Natural killer cell (primary cell): ENCODE measurements around the gene MBD5. TPM values are rescaled to one million over a fixed set of nuclear protein-coding genes. Genes with fewer than 3 reads are reported as not detected.

Source experiments
- ATAC-seq, 3 donors: fragments of 150-1000 bp in 2 of 3; fragments of 200-7000 bp in 1 of 3; cut with Tn5 transposase; 1 replicate in 1 of 3; 2 replicates in 2 of 3; pipeline ENCODE4 v1.10.0; 2021; ENCODE audit warnings: mild to moderate bottlenecking in 2 of 3, moderate library complexity in 2 of 3
- DNase-seq, 2 donors: peaks; one replicate each; pipeline versions ENCODE4 v3.0.0 to v3.0.0-alpha.2; 2013 to 2021; ENCODE audit warnings: mixed read lengths in 1 of 2
- H3K27ac ChIP-seq: one replicate; pipeline ENCODE4 v1.5.1; 2013; ENCODE audit warnings: mild to moderate bottlenecking, low read length
- H3K27me3 ChIP-seq: one replicate; pipeline ENCODE4 v1.6.1; 2013; ENCODE audit warnings: low read length; ENCODE audit not compliant: control insufficient read depth, insufficient read depth
- H3K36me3 ChIP-seq: one replicate; pipeline ENCODE4 v1.6.1; 2013; ENCODE audit warnings: low read length; ENCODE audit not compliant: control insufficient read depth, insufficient read depth
- H3K4me1 ChIP-seq: one replicate; pipeline ENCODE4 v1.6.1; 2013; ENCODE audit warnings: low read length; ENCODE audit not compliant: control insufficient read depth, insufficient read depth
- H3K4me3 ChIP-seq: one replicate; pipeline ENCODE4 v1.5.1; 2013; ENCODE audit warnings: low read length
- H3K9me3 ChIP-seq: one replicate; pipeline ENCODE4 v1.6.1; 2013; ENCODE audit warnings: low read length; ENCODE audit not compliant: control insufficient read depth, insufficient read depth
- H3K27ac Mint-ChIP-seq, 2 donors: one replicate each; pipeline ENCODE4 v1.8.0; 2022; ENCODE audit warnings: mild to moderate bottlenecking in 2 of 2, mixed read lengths in 2 of 2, moderate library complexity in 1 of 2
- H3K27me3 Mint-ChIP-seq, 2 donors: one replicate each; pipeline ENCODE4 v1.8.0; 2022; ENCODE audit warnings: low read depth in 2 of 2, mixed read lengths in 2 of 2
- H3K36me3 Mint-ChIP-seq: one replicate; pipeline ENCODE4 v1.8.0; 2022; ENCODE audit warnings: mixed read lengths
- H3K4me1 Mint-ChIP-seq, 2 donors: one replicate each; pipeline ENCODE4 v1.8.0; 2022; ENCODE audit warnings: mixed read lengths in 2 of 2
- H3K4me3 Mint-ChIP-seq: one replicate; pipeline ENCODE4 v1.8.0; 2022; ENCODE audit warnings: mild to moderate bottlenecking, moderate library complexity, mixed read lengths
- H3K9me3 Mint-ChIP-seq, 2 donors: one replicate each; pipeline ENCODE4 v1.8.0; 2022; ENCODE audit warnings: mixed read lengths in 2 of 2
- WGBS: methylation state at CpG from one replicate; pipeline ENCODE4 v1.1.7; 2013; ENCODE audit warnings: missing lambda C conversion rate; ENCODE audit not compliant: insufficient coverage; 5-methylcytosine and 5-hydroxymethylcytosine counted together
- intact Hi-C: fragments of 100-400 bp; cut with micrococcal nuclease; formaldehyde crosslinking; loops from one replicate; pipeline ENCODE4 v1.14.2; 2022
- total RNA-seq, 4 donors: library from RNA; stranded (reverse); fragments of 120-200 nt in 1 of 4; gene quantifications; one replicate each; pipeline versions ENCODE4 v1.2.3 to v1.2.4, GENCODE V29; 2013 to 2022
- TF ChIP-seq, protein P1 (sequence below): fragments of 200-600 bp; IDR thresholded peaks from one replicate; pipeline ENCODE4 v1.8.0; 2022; ENCODE audit warnings: antibody characterized with exemption

The MBD5 gene
- total RNA-seq, 3 donors from 2014 or later (not counting 1 experiment from before 2014, with no cell fraction given) = 83.8 to 96.3 (median 89.7) TPM

DNA sequence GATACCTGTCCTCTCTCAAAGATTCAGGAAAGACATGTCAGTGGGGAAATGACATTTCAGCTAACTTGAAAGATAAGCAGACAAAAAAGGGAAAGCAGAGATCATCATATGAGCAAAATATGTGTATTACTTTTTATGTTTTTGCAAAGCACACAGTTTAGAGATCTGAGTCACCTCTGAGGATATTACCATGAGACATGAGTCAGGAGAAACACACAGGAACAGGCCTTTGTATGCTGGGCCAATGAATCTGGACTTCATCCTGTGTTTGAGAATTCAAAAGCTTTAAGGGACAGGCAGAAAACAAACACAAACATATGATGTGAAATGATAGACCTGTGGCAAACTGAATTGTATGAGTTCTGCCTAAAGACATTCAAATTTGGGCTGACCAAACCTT lies 317.6 kb downstream of the MBD5 start:
- Histone ChIP-seq H3K27me3 (no peaks in the 10 kb centered on the region), H3K36me3 (no peaks in the 10 kb centered on the region), H3K27ac (no peak overlapping the region), H3K9me3 (no peaks in the 10 kb centered on the region), H3K4me1 (no peaks in the 10 kb centered on the region), H3K4me3 (no peak overlapping the region)
- intact Hi-C loops = no loop called here
- DNase-seq (no peak), ATAC-seq (no peak)
- TF ChIP-seq, protein P1, sequence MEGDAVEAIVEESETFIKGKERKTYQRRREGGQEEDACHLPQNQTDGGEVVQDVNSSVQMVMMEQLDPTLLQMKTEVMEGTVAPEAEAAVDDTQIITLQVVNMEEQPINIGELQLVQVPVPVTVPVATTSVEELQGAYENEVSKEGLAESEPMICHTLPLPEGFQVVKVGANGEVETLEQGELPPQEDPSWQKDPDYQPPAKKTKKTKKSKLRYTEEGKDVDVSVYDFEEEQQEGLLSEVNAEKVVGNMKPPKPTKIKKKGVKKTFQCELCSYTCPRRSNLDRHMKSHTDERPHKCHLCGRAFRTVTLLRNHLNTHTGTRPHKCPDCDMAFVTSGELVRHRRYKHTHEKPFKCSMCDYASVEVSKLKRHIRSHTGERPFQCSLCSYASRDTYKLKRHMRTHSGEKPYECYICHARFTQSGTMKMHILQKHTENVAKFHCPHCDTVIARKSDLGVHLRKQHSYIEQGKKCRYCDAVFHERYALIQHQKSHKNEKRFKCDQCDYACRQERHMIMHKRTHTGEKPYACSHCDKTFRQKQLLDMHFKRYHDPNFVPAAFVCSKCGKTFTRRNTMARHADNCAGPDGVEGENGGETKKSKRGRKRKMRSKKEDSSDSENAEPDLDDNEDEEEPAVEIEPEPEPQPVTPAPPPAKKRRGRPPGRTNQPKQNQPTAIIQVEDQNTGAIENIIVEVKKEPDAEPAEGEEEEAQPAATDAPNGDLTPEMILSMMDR = no peak
- Mint-ChIP-seq H3K9me3 (peaks cover 2% of the 10 kb centered on the region in 2 donors), H3K4me3 (no peak overlapping the region), H3K27ac (no peak overlapping the region), H3K27me3 (no peaks in the 10 kb centered on the region), H3K4me1 (no peaks in the 10 kb centered on the region), H3K36me3 (peaks cover 18% of the 10 kb centered on the region)

DNA sequence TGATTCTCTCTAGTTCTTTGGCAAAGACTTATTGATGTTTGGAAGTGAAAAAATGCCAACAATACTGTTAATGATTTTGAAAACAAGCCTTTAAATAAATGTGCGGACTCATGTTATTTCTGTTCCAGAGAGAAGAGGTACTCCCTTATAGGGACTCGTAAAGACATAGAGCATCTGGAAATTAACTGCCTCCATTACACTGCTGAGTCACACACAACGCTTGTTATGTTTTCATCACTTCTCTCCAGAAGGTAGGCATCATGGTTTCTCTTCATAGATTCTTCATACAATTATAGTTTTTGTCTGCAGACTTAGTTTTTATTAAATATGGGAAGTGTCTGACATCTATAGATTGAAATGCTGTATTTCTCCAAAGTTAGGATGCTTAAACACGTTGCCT lies 321.2 kb downstream of the MBD5 start:
- 97% methylated on average over 3 of the region's 4 CpGs for WGBS
- ATAC-seq (no peak), DNase-seq (no peak)
- Histone ChIP-seq H3K4me1 (no peaks in the 10 kb centered on the region), H3K36me3 (no peaks in the 10 kb centered on the region), H3K9me3 (no peaks in the 10 kb centered on the region), H3K27me3 (no peaks in the 10 kb centered on the region), H3K27ac (no peak overlapping the region), H3K4me3 (no peak overlapping the region)
- H3K36me3 Mint-ChIP-seq = peaks cover 21% of the 10 kb centered on the region
- peaks cover 2 to 5% of the 10 kb centered on the region in 2 donors for H3K9me3 Mint-ChIP-seq
- intact Hi-C loops = no loop called here
- no peaks in the 10 kb centered on the region for H3K27me3 Mint-ChIP-seq
- H3K4me1 Mint-ChIP-seq = peaks cover 0 to 5% of the 10 kb centered on the region in 2 donors
- no peak overlapping the region for H3K27ac Mint-ChIP-seq
- no peak overlapping the region for H3K4me3 Mint-ChIP-seq
- TF ChIP-seq, protein P1 = no peak

DNA sequence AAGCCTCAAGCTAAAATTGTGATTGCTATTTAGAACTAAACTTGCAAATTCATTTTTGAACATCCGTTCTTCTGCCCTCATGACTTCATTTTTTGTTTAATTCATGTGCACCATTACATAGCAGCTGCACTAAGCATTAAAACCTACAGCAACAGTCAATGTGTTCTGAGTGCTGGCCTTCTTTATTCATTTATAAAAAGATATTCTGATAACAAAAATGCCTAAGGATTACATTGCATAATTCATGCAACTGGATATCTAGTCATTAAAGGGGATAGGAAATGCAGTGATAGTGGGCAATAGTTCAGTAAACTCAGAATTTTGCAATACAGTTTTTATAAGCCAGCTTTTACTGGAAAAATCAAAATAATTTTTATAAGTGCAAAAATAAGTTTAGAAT lies 329.3 kb downstream of the MBD5 start:
- no peaks in the 10 kb centered on the region for H3K27me3 Mint-ChIP-seq
- H3K4me3 Mint-ChIP-seq = no peak overlapping the region
- H3K27ac Mint-ChIP-seq = no peak overlapping the region
- no peak for ATAC-seq
- intact Hi-C loops = no loop called here
- peaks cover 2% of the 10 kb centered on the region in 2 donors for H3K9me3 Mint-ChIP-seq
- DNase-seq = no peak
- H3K27ac ChIP-seq = no peak overlapping the region
- TF ChIP-seq, protein P1 = no peak
- no peak overlapping the region for H3K4me3 ChIP-seq
- H3K36me3 ChIP-seq = no peaks in the 10 kb centered on the region
- no peaks in the 10 kb centered on the region for H3K27me3 ChIP-seq
- peaks cover 15 to 20% of the 10 kb centered on the region in 2 donors for H3K4me1 Mint-ChIP-seq
- no peaks in the 10 kb centered on the region for H3K4me1 ChIP-seq
- peaks cover 9% of the 10 kb centered on the region for H3K36me3 Mint-ChIP-seq
- WGBS = 89% methylated on average over 1 of the region's 1 CpG
- no peaks in the 10 kb centered on the region for H3K9me3 ChIP-seq

DNA sequence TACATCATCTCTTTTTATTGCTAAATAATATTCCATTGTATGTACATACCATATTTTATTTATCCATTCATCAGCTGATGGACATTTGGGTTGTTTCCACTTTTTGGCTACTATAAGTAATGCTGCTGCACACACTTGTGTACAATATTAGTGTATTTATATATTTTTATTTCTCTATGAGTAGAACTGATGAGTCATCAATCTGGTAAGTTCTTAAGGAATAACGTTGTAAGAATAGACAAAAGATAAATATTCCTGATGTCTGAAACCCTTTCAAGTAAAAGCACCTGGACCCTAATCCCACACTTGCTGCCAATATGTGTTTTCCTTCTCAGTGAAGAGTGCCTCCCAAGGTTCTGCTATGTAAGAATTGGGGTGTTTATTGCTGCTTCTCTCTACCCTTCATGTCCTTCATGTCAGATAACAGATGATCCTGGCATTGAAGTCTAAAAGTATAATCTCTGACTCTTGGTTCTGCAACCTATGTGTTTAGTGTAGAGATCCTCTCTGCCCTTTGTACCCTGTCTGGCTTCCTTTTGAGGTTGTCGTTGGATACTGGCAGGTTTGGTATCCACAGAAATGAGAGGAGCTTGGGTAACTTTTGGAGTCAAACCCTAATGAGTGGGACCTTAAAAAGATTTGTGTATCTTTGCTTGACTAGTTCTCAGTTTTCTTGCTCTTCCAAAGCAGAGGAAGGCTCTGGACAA lies 330.7 kb downstream of the MBD5 start:
- no peak overlapping the region for H3K4me3 ChIP-seq
- no peaks in the 10 kb centered on the region for H3K9me3 ChIP-seq
- ATAC-seq (no peak), DNase-seq (no peak)
- peaks cover 14% of the 10 kb centered on the region for H3K36me3 Mint-ChIP-seq
- H3K27me3 Mint-ChIP-seq = no peaks in the 10 kb centered on the region
- H3K36me3 ChIP-seq = no peaks in the 10 kb centered on the region
- H3K4me1 Mint-ChIP-seq = peaks cover 15 to 23% of the 10 kb centered on the region in 2 donors
- H3K4me3 Mint-ChIP-seq = no peak overlapping the region
- H3K27ac ChIP-seq = no peak overlapping the region
- H3K4me1 ChIP-seq = no peaks in the 10 kb centered on the region
- intact Hi-C loops = no loop called here
- WGBS = 95% methylated on average over 1 of the region's 2 CpGs
- peaks cover 2 to 5% of the 10 kb centered on the region in 2 donors for H3K9me3 Mint-ChIP-seq
- H3K27ac Mint-ChIP-seq = no peak overlapping the region
- H3K27me3 ChIP-seq = no peaks in the 10 kb centered on the region
- TF ChIP-seq, protein P1 = no peak
